ENCODE measurements around the gene SMIM5.

Gene SMIM5

DNA sequence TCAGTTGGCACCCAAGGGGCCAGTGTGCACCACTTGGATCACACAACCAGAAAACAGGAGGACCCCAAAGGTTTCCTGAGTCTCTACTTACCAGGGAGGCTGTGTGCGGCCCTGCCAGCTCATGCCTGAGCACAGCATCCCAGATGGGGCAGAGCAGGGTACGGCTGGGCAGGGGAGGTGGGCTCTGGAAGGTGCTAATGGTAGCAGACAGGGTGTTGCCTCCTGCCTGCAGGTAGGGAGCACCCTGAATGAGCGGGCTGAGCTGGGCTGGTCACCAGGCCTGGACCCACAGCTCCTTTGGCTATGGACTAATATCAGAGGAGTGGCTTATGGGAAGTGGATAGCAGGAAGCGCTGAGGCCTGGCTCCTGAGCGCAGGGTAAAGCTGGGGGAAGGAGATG is 19.1 kb downstream of the SMIM5 start:
- TF ChIP-seq, protein P1, sequence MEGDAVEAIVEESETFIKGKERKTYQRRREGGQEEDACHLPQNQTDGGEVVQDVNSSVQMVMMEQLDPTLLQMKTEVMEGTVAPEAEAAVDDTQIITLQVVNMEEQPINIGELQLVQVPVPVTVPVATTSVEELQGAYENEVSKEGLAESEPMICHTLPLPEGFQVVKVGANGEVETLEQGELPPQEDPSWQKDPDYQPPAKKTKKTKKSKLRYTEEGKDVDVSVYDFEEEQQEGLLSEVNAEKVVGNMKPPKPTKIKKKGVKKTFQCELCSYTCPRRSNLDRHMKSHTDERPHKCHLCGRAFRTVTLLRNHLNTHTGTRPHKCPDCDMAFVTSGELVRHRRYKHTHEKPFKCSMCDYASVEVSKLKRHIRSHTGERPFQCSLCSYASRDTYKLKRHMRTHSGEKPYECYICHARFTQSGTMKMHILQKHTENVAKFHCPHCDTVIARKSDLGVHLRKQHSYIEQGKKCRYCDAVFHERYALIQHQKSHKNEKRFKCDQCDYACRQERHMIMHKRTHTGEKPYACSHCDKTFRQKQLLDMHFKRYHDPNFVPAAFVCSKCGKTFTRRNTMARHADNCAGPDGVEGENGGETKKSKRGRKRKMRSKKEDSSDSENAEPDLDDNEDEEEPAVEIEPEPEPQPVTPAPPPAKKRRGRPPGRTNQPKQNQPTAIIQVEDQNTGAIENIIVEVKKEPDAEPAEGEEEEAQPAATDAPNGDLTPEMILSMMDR (IDR thresholded peaks at IDR 0.05) = no peak
- no peaks in the 10 kb centered on the region for H3K27me3 ChIP-seq (ENCODE audit: control insufficient read depth, insufficient read depth, low read length)
- H3K27ac ChIP-seq = no peak overlapping the region
- H3K4me2 ChIP-seq (ENCODE audit: low read length) = no peak overlapping the region
- no peaks in the 10 kb centered on the region for H3K9me3 ChIP-seq (ENCODE audit: control insufficient read depth, low read length)
- no peak overlapping the region for H3K4me3 ChIP-seq (ENCODE audit: low read depth, low read length)
- H3K79me2 ChIP-seq = peaks cover 23% of the 10 kb centered on the region
- H3K36me3 ChIP-seq (ENCODE audit: control insufficient read depth, insufficient read depth, low read length) = no peaks in the 10 kb centered on the region
- no peaks in the 10 kb centered on the region for H3K4me1 ChIP-seq
- H3K9ac ChIP-seq = no peak overlapping the region
- H2AFZ ChIP-seq = no peak overlapping the region

GRCh38 chr17:75652934-75653549 is 19.8 kb downstream of the SMIM5 start:
- H3K9me3 ChIP-seq (ENCODE audit: control insufficient read depth, low read length) = no peaks in the 10 kb centered on the region
- H3K4me2 ChIP-seq (ENCODE audit: low read length) = no peak overlapping the region
- H2AFZ ChIP-seq = no peak overlapping the region
- H3K27ac ChIP-seq = no peak overlapping the region
- H3K79me2 ChIP-seq = peaks cover 23% of the 10 kb centered on the region
- no peaks in the 10 kb centered on the region for H3K36me3 ChIP-seq (ENCODE audit: control insufficient read depth, insufficient read depth, low read length)
- TF ChIP-seq, protein P1 (IDR thresholded peaks at IDR 0.05) = peak; percentile 76
- no peak overlapping the region for H3K9ac ChIP-seq
- H3K4me1 ChIP-seq = no peaks in the 10 kb centered on the region
- H3K27me3 ChIP-seq (ENCODE audit: control insufficient read depth, insufficient read depth, low read length) = no peaks in the 10 kb centered on the region
- H3K4me3 ChIP-seq (ENCODE audit: low read depth, low read length) = no peak overlapping the region

- no peaks in the 10 kb centered on the region for H3K27me3 ChIP-seq (ENCODE audit: control insufficient read depth, insufficient read depth, low read length)
- TF ChIP-seq, protein P1 (IDR thresholded peaks at IDR 0.05) = peak; percentile 40
- no peaks in the 10 kb centered on the region for H3K9me3 ChIP-seq (ENCODE audit: control insufficient read depth, low read length)
- no peak overlapping the region for H3K27ac ChIP-seq
- H3K36me3 ChIP-seq (ENCODE audit: control insufficient read depth, insufficient read depth, low read length) = no peaks in the 10 kb centered on the region
- no peak overlapping the region for H3K4me2 ChIP-seq (ENCODE audit: low read length)
- peaks cover 23% of the 10 kb centered on the region for H3K79me2 ChIP-seq
- no peak overlapping the region for H2AFZ ChIP-seq
- no peak overlapping the region for H3K4me3 ChIP-seq (ENCODE audit: low read depth, low read length)
- no peak overlapping the region for H3K9ac ChIP-seq
- H3K4me1 ChIP-seq = no peaks in the 10 kb centered on the region
Observed at GRCh38 chr17:75654176-75654575, 20.9 kb downstream of the SMIM5 start.

- Histone ChIP-seq H3K4me2 (ENCODE audit: low read length) (no peak overlapping the region), H3K4me3 (ENCODE audit: low read depth, low read length) (no peak overlapping the region), H3K79me2 (peaks cover 4% of the 10 kb centered on the region), H2AFZ (no peak overlapping the region), H3K27ac (no peak overlapping the region), H3K36me3 (ENCODE audit: control insufficient read depth, insufficient read depth, low read length) (no peaks in the 10 kb centered on the region), H3K9me3 (ENCODE audit: control insufficient read depth, low read length) (no peaks in the 10 kb centered on the region), H3K27me3 (ENCODE audit: control insufficient read depth, insufficient read depth, low read length) (no peaks in the 10 kb centered on the region), H3K9ac (no peak overlapping the region), H3K4me1 (no peaks in the 10 kb centered on the region)
- TF ChIP-seq, protein P1 (IDR thresholded peaks at IDR 0.05) = no peak
Observed at GRCh38 chr17:75658237-75658636, 25.0 kb downstream of the SMIM5 start.

GRCh38 chr17:75661531-75661930 is 28.3 kb downstream of the SMIM5 start:
- no peak overlapping the region for H2AFZ ChIP-seq
- TF ChIP-seq, protein P1 (IDR thresholded peaks at IDR 0.05) = no peak
- H3K79me2 ChIP-seq = peaks cover 6% of the 10 kb centered on the region
- no peak overlapping the region for H3K4me2 ChIP-seq (ENCODE audit: low read length)
- no peaks in the 10 kb centered on the region for H3K27me3 ChIP-seq (ENCODE audit: control insufficient read depth, insufficient read depth, low read length)
- peaks cover 3% of the 10 kb centered on the region for H3K4me1 ChIP-seq
- H3K9me3 ChIP-seq (ENCODE audit: control insufficient read depth, low read length) = no peaks in the 10 kb centered on the region
- no peak overlapping the region for H3K27ac ChIP-seq
- no peaks in the 10 kb centered on the region for H3K36me3 ChIP-seq (ENCODE audit: control insufficient read depth, insufficient read depth, low read length)
- no peak overlapping the region for H3K4me3 ChIP-seq (ENCODE audit: low read depth, low read length)
- H3K9ac ChIP-seq = no peak overlapping the region

Measured in parathyroid adenoma (tissue), 2 donors.